Type B pancreatic cell (in vitro differentiated cells): ENCODE data around the gene NCOR2. TPM values are rescaled to one million over a fixed set of nuclear protein-coding genes. Genes with fewer than 3 reads are reported as not detected.

Experiments
- DNase-seq: peaks from one replicate; pipeline ENCODE4 v3.0.0; 2021; ENCODE audit warnings: mixed read lengths; ENCODE audit not compliant: unreplicated experiment; ENCODE audit errors: extremely low spot score
- H3K27ac Mint-ChIP-seq: 2 replicates; pipeline ENCODE4 v1.8.0; 2021; ENCODE audit warnings: mild to moderate bottlenecking, mixed read lengths
- H3K27me3 Mint-ChIP-seq: 2 replicates; pipeline ENCODE4 v1.8.0; 2021; ENCODE audit warnings: mixed read lengths
- H3K36me3 Mint-ChIP-seq: 2 replicates; pipeline ENCODE4 v1.8.0; 2021; ENCODE audit warnings: mixed read lengths
- H3K4me1 Mint-ChIP-seq: one replicate; pipeline ENCODE4 v1.8.0; 2021; ENCODE audit warnings: mixed read lengths; ENCODE audit not compliant: unreplicated experiment
- H3K4me3 Mint-ChIP-seq: 2 replicates; pipeline ENCODE4 v1.8.0; 2021; ENCODE audit warnings: mild to moderate bottlenecking, mixed read lengths
- H3K9me3 Mint-ChIP-seq: 2 replicates; pipeline ENCODE4 v1.8.0; 2021; ENCODE audit warnings: mixed read lengths
- total RNA-seq: library from RNA; stranded (reverse); gene quantifications from 2 replicates; pipeline ENCODE4 v1.2.1, GENCODE V29; 2021; ENCODE audit warnings: low replicate concordance
- TF ChIP-seq, protein P1 (sequence below): fragments of 200-600 bp; sonication (generic); conservative IDR thresholded peaks from 2 replicates; pipeline ENCODE4 v1.5.0; 2021; ENCODE audit warnings: antibody characterized with exemption, mild to moderate bottlenecking

The NCOR2 gene
- total RNA-seq, 1 donor from 2014 or later, result 219 TPM

DNA sequence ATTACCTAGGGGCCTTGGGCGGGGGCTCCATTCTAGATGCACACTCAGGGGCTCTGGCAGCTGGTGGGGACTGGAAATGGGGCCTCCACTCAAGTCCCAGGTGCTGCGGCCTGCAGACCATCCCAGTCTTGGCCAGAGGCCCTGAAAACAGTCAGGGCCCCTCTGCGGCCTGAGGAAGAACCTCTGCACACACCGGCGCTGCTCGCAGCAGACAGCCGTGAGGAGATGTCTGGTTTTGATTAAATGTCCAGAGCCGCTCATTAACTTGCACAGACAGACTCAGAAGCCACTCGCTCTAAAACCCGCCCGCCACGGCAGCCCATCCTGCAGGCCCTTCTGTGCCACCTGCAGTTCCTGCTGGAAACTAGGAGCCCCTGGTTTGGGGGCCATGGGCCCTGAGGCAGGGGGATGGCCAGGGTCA is 36.4 kb upstream of the NCOR2 start:
- Mint-ChIP-seq H3K27me3 (no peaks in the 10 kb centered on the region), H3K9me3 (peaks cover 8% of the 10 kb centered on the region), H3K36me3 (no peaks in the 10 kb centered on the region), H3K4me3 (peak overlapping the region; percentile 36), H3K27ac (peak overlapping the region; percentile 79), H3K4me1 (peaks cover 58% of the 10 kb centered on the region)
- TF ChIP-seq, protein P1, sequence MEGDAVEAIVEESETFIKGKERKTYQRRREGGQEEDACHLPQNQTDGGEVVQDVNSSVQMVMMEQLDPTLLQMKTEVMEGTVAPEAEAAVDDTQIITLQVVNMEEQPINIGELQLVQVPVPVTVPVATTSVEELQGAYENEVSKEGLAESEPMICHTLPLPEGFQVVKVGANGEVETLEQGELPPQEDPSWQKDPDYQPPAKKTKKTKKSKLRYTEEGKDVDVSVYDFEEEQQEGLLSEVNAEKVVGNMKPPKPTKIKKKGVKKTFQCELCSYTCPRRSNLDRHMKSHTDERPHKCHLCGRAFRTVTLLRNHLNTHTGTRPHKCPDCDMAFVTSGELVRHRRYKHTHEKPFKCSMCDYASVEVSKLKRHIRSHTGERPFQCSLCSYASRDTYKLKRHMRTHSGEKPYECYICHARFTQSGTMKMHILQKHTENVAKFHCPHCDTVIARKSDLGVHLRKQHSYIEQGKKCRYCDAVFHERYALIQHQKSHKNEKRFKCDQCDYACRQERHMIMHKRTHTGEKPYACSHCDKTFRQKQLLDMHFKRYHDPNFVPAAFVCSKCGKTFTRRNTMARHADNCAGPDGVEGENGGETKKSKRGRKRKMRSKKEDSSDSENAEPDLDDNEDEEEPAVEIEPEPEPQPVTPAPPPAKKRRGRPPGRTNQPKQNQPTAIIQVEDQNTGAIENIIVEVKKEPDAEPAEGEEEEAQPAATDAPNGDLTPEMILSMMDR, result no peak
- no peak for DNase-seq

DNA sequence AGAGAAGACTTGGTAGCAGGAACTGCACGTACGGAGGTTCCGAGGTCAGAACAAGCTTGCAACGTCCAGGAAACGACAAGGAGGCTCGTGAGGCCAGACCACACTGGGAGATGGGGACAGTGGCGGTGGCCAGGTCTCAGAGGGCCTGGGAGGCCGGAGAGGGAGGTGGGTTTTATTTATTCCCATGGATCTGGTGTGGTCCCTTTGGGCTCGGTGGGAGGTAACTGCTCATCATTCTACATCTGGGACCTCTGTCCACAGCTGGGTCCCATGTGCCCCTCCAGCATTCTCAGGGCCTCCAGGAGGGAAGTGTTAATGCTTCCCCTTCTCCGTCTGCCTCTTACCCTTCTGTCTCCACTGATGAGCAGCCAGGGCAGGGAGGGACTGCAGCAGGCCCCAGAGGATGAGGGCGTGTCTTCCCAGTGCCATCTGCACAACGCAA is 35.7 kb upstream of the NCOR2 start:
- DNase-seq, result no peak
- TF ChIP-seq, protein P1, result no peak
- Mint-ChIP-seq H3K36me3 (no peaks in the 10 kb centered on the region), H3K4me1 (peaks cover 51% of the 10 kb centered on the region), H3K27ac (peak overlapping the region; percentile 64), H3K27me3 (no peaks in the 10 kb centered on the region), H3K4me3 (peak overlapping the region; percentile 36), H3K9me3 (peaks cover 5% of the 10 kb centered on the region)

DNA sequence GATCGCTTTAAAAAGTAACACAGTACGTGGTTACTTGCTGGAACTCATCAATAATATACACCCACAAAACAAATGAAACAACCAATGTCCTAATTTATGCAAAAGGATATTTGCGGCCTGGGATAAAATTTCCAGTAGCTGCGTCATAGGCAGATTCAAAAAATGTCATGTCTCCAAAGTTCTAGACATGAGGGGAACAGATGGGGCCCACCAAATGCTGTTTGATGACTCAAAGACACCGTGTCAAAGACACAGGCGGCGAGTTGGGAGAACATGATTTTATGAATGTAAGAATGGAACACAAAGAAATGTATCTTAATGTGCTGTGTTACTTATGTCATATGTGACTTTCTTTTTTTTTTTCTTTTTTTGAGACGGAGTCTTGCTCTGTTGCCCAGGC is 34.3 kb upstream of the NCOR2 start:
- Mint-ChIP-seq H3K9me3 (peaks cover 5% of the 10 kb centered on the region), H3K4me1 (peaks cover 40% of the 10 kb centered on the region)

GRCh38 chr12:124599074-124599999 is 31.9 kb upstream of the NCOR2 start:
- Mint-ChIP-seq H3K4me3 (no peak overlapping the region), H3K27ac (no peak overlapping the region), H3K27me3 (no peaks in the 10 kb centered on the region), H3K9me3 (peaks cover 5% of the 10 kb centered on the region), H3K36me3 (no peaks in the 10 kb centered on the region), H3K4me1 (peaks cover 19% of the 10 kb centered on the region)
- DNase-seq, result no peak
- TF ChIP-seq, protein P1, result no peak

More for the DNA sequence above, 34.3 kb upstream of the NCOR2 start:
- DNase-seq, result no peak
- Mint-ChIP-seq H3K27me3 (no peaks in the 10 kb centered on the region), H3K36me3 (no peaks in the 10 kb centered on the region), H3K27ac (peak overlapping the region; percentile 8), H3K4me3 (no peak overlapping the region)
- TF ChIP-seq, protein P1, result no peak

- TF ChIP-seq, protein P1, result no peak
- H3K4me3 Mint-ChIP-seq, result no peak overlapping the region
- no peak for DNase-seq
- peaks cover 11% of the 10 kb centered on the region for H3K4me1 Mint-ChIP-seq
- no peaks in the 10 kb centered on the region for H3K27me3 Mint-ChIP-seq
- H3K27ac Mint-ChIP-seq, result no peak overlapping the region
- H3K36me3 Mint-ChIP-seq, result no peaks in the 10 kb centered on the region
- H3K9me3 Mint-ChIP-seq, result peaks cover 5% of the 10 kb centered on the region
Observed at GRCh38 chr12:124597041-124597440, 29.6 kb upstream of the NCOR2 start.
